HepG2 (cell line): ENCODE measurements around the gene LMX1B. TPM values are rescaled to one million over a fixed set of nuclear protein-coding genes. Genes with fewer than 3 reads are reported as not detected.

Experiments
- ATAC-seq: fragments of 200-7000 bp; cut with Tn5 transposase; 3 replicates; pipeline ENCODE4 v1.9.1; 2020; ENCODE audit warnings: mild to moderate bottlenecking, moderate library complexity
- BruUV-seq: library from RNA; stranded (reverse); fragments of 400-500 nt; replicated peaks from 2 replicates; lab custom pipeline; 2021; lab: Mats Ljungman, UMichigan
- CTCF ChIA-PET: fragments of 300-600 bp; formaldehyde crosslinking; extraction: SDS; loops from one replicate; lab custom pipeline; 2021; ENCODE audit warnings: low total read pairs, inconsistent platforms, low intra/inter-chr PET ratio; lab: Yijun Ruan, JAX
- POLR2A ChIA-PET: fragments of 350-600 bp; sonication (Branson Sonifier 250); formaldehyde crosslinking; loops from one replicate; lab custom pipeline; 2020; ENCODE audit warnings: antibody characterized with exemption, inconsistent platforms; lab: Yijun Ruan, JAX
- DNase-seq: peaks from one replicate; pipeline ENCODE4 v3.0.0-alpha.2; 2015; ENCODE audit warnings: low spot score
- FAIRE-seq: peaks from 3 replicates; lab custom pipeline; 2011; peaks lifted over from hg19 to GRCh38; lab: Jason Lieb, UNC
- H2AFZ ChIP-seq: one replicate; pipeline ENCODE4 v1.6.1; 2011; ENCODE audit warnings: low read length, inconsistent platforms
- H3K27ac ChIP-seq: fragments of 300-600 bp; 3 replicates; pipeline ENCODE4 v1.8.0; 2011; ENCODE audit warnings: mixed run types, mild to moderate bottlenecking, mixed read lengths, low read length, inconsistent platforms; ENCODE audit not compliant: insufficient read depth; ENCODE audit errors: extremely low read length
- H3K27me3 ChIP-seq, 2 experiments: fragments of 200-600 bp in 1 of 2; 2 replicates in 1 of 2; 3 replicates in 1 of 2; pipeline versions ENCODE4 v1.6.0 to v1.8.0; 2011; ENCODE audit warnings: low read length in 2 of 2, mild to moderate bottlenecking in 2 of 2, moderate library complexity in 2 of 2, inconsistent platforms in 1 of 2; ENCODE audit not compliant: insufficient read depth in 2 of 2, control insufficient read depth in 1 of 2
- H3K36me3 ChIP-seq, 2 experiments: fragments of 200-600 bp in 1 of 2; replicated peaks in 1 of 2; 2 replicates in 1 of 2; 3 replicates in 1 of 2; pipeline versions ENCODE4 v1.5.1 to v1.8.0; 2011; ENCODE audit warnings: low read length in 2 of 2, inconsistent platforms in 1 of 2; ENCODE audit not compliant: insufficient read depth in 2 of 2, control insufficient read depth in 1 of 2
- H3K4me1 ChIP-seq: 2 replicates; pipeline ENCODE4 v1.5.1; 2012; ENCODE audit warnings: low read length, inconsistent platforms; ENCODE audit not compliant: insufficient read depth
- H3K4me2 ChIP-seq: 2 replicates; pipeline ENCODE4 v1.6.0; 2011; ENCODE audit warnings: low read depth, low read length, inconsistent platforms
- H3K4me3 ChIP-seq, 3 experiments: fragments of 200-600 bp in 1 of 3; sonication (generic), shearing (Covaris generic) in 1 of 3; replicated peaks in 1 of 3; 2 replicates each; pipeline ENCODE4 v1.5.1; 2011 to 2016; ENCODE audit warnings: low read length in 3 of 3, inconsistent platforms in 2 of 3, low read depth in 2 of 3, mild to moderate bottlenecking in 2 of 3, control low read depth in 1 of 3, mixed read lengths in 1 of 3; ENCODE audit not compliant: insufficient read depth in 1 of 3
- H3K79me2 ChIP-seq: one replicate; pipeline ENCODE4 v1.6.1; 2011; ENCODE audit warnings: low read length, inconsistent platforms; ENCODE audit not compliant: insufficient read depth
- H3K9ac ChIP-seq: 2 replicates; pipeline ENCODE4 v1.6.0; 2011; ENCODE audit warnings: mild to moderate bottlenecking, low read depth, low read length, inconsistent platforms; ENCODE audit not compliant: insufficient read depth
- H3K9me3 ChIP-seq: 2 replicates; pipeline ENCODE4 v1.5.1; 2012; ENCODE audit warnings: mild to moderate bottlenecking, low read length
- H4K20me1 ChIP-seq: 2 replicates; pipeline ENCODE4 v1.6.0; 2011; ENCODE audit warnings: inconsistent platforms, mild to moderate bottlenecking, low read length, moderate library complexity; ENCODE audit not compliant: insufficient read depth
- HOXA7 ChIP-seq: sonication (generic); formaldehyde crosslinking; IDR thresholded peaks from 2 replicates; pipeline ENCODE4 v1.8.1; 2022; ENCODE audit warnings: mild to moderate bottlenecking, missing genetic modification reagents, moderate library complexity
- SALL1 ChIP-seq: sonication (generic); formaldehyde crosslinking; IDR thresholded peaks from 2 replicates; pipeline ENCODE4 v1.8.0; 2022; ENCODE audit warnings: mild to moderate bottlenecking, missing genetic modification reagents
- TSC22D2 ChIP-seq: sonication (generic); formaldehyde crosslinking; IDR thresholded peaks from 2 replicates; pipeline ENCODE4 v1.5.1; 2020; ENCODE audit warnings: missing genetic modification reagents, mild to moderate bottlenecking, borderline replicate concordance
- ZNF235 ChIP-seq: sonication (generic); formaldehyde crosslinking; IDR thresholded peaks from 2 replicates; pipeline ENCODE4 v1.8.1; 2023; ENCODE audit warnings: mild to moderate bottlenecking, missing genetic modification reagents, borderline replicate concordance
- ZNF589 ChIP-seq: sonication (generic); formaldehyde crosslinking; conservative IDR thresholded peaks from 2 replicates; pipeline ENCODE4 v1.8.0; 2022; ENCODE audit warnings: mild to moderate bottlenecking, moderate library complexity, missing genetic modification reagents
- WGBS: methylation state at CpG from one replicate; pipeline ENCODE4 v1.1.6; 2017; ENCODE audit warnings: low lambda C conversion rate; 5-methylcytosine and 5-hydroxymethylcytosine counted together
- in situ Hi-C: cut with HindIII; loops from 2 replicates; pipeline ENCODE4 v1.10.0; 2017; ENCODE audit warnings: low pct_unique_long_range_greater_than_20kb; ENCODE audit not compliant: extremely low pct_ligation_motif_present
- intact Hi-C: fragments of 100-400 bp; cut with micrococcal nuclease; formaldehyde crosslinking; loops from one replicate; pipeline ENCODE4 v1.10.0; 2022; ENCODE audit not compliant: unreplicated experiment
- polyA plus RNA-seq, 8 experiments: library from polyadenylated mRNA; depleted of rRNA in 3 of 8; stranded (reverse) in 7 of 8; unstranded in 1 of 8; fragments of >200 nt; fragmentation: Illumina TruSeq in 4 of 8; extraction: Trizol in 4 of 8; gene quantifications; 2 replicates each; pipeline versions ENCODE4 v1.2.1 to v1.2.3, GENCODE V29; 2011 to 2016; ENCODE audit warnings: low read depth in 4 of 8, missing spikeins in 1 of 8, mixed read lengths in 1 of 8; ENCODE audit not compliant: insufficient read depth in 1 of 8
- total RNA-seq, 5 experiments: library from RNA; depleted of rRNA; stranded (reverse); fragments of >200 nt; fragmentation: Illumina TruSeq; extraction: Trizol; gene quantifications; 2 replicates each; pipeline ENCODE4 v1.2.3, GENCODE V29; 2016; ENCODE audit warnings: low read depth in 1 of 5
- TF ChIP-seq, protein P1 (sequence below): sonication (generic); formaldehyde crosslinking; IDR thresholded peaks from 2 replicates; pipeline ENCODE4 v1.4.0; 2020; ENCODE audit warnings: missing genetic modification reagents, mild to moderate bottlenecking, borderline replicate concordance
- TF ChIP-seq, protein P2 (sequence below): sonication (generic); formaldehyde crosslinking; IDR thresholded peaks from 2 replicates; pipeline ENCODE4 v1.5.1; 2020; ENCODE audit warnings: mild to moderate bottlenecking, missing genetic modification reagents, borderline replicate concordance
- TF ChIP-seq, protein P3 (sequence below): IDR thresholded peaks from 2 replicates; pipeline ENCODE4 v1.6.1; 2016; ENCODE audit warnings: mild to moderate bottlenecking, missing biosample characterization, missing genetic modification reagents

Gene LMX1B
- total and polyA plus RNA-seq, 2 of the 13 experiments (the other 11 are each of a cell fraction or from before 2014, with no cell fraction given), result not detected

DNA sequence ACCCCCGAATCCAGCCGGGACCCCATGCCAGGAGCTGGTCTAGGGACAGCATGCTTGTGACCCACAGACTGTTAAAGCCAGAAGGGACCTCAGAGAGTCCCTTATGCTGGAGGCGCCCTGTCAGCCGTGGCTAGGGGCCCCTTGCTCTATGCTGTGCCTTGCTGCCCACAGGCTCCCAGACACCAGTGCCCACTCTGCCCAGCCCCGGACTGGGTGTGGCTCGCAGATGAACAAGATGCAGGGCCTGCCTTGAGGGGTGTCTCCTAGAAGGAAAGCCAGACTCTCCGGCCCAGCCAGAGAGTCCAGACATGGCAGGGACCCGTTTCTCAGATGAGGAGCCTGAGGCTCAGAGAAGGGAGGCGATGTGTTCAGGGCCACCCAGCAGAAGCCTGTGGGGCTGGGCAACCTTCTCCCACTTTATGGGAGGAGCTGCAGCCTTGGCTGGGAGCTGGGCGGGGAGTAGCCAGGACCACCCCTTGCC lies 85.7 kb downstream of the LMX1B start:
- Histone ChIP-seq H3K4me1 (no peaks in the 10 kb centered on the region), H2AFZ (no peak overlapping the region), H3K9me3 (no peaks in the 10 kb centered on the region), H3K9ac (no peak overlapping the region), H4K20me1 (0 out of 2 replicates have a peak, but pooled peaks cover 4% of the 10 kb centered on the region), H3K27ac (no peak overlapping the region), H3K36me3 (no peaks in the 10 kb centered on the region), H3K4me3 (no peak overlapping the region), H3K27me3 (peaks cover 11 to 86% of the 10 kb centered on the region in 2 experiments; a peak in 3 of 5 replicates), H3K4me2 (no peak overlapping the region), H3K79me2 (no peaks in the 10 kb centered on the region)
- no TSS peak for BruUV-seq
- in situ Hi-C loops (no loop called here), intact Hi-C loops (no loop called here)
- 29% methylated on average over 4 of the region's 10 CpGs for WGBS
- no peak for ATAC-seq
- POLR2A ChIA-PET, result no interaction called here
- TF ChIP-seq ZNF235 (CRISPR knock-in tag), result no peak
- no peak for TF ChIP-seq TSC22D2 (CRISPR knock-in tag)
- no peak for TF ChIP-seq ZNF589
- TF ChIP-seq SALL1, result no peak
- no peak for TF ChIP-seq HOXA7 (CRISPR knock-in tag)
- TF ChIP-seq, protein P1, sequence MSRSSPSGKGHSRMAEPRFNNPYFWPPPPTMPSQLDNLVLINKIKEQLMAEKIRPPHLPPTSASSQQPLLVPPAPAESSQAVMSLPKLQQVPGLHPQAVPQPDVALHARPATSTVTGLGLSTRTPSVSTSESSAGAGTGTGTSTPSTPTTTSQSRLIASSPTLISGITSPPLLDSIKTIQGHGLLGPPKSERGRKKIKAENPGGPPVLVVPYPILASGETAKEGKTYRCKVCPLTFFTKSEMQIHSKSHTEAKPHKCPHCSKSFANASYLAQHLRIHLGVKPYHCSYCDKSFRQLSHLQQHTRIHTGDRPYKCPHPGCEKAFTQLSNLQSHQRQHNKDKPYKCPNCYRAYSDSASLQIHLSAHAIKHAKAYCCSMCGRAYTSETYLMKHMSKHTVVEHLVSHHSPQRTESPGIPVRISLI (CRISPR knock-in tag), result no peak
- TF ChIP-seq, protein P2, sequence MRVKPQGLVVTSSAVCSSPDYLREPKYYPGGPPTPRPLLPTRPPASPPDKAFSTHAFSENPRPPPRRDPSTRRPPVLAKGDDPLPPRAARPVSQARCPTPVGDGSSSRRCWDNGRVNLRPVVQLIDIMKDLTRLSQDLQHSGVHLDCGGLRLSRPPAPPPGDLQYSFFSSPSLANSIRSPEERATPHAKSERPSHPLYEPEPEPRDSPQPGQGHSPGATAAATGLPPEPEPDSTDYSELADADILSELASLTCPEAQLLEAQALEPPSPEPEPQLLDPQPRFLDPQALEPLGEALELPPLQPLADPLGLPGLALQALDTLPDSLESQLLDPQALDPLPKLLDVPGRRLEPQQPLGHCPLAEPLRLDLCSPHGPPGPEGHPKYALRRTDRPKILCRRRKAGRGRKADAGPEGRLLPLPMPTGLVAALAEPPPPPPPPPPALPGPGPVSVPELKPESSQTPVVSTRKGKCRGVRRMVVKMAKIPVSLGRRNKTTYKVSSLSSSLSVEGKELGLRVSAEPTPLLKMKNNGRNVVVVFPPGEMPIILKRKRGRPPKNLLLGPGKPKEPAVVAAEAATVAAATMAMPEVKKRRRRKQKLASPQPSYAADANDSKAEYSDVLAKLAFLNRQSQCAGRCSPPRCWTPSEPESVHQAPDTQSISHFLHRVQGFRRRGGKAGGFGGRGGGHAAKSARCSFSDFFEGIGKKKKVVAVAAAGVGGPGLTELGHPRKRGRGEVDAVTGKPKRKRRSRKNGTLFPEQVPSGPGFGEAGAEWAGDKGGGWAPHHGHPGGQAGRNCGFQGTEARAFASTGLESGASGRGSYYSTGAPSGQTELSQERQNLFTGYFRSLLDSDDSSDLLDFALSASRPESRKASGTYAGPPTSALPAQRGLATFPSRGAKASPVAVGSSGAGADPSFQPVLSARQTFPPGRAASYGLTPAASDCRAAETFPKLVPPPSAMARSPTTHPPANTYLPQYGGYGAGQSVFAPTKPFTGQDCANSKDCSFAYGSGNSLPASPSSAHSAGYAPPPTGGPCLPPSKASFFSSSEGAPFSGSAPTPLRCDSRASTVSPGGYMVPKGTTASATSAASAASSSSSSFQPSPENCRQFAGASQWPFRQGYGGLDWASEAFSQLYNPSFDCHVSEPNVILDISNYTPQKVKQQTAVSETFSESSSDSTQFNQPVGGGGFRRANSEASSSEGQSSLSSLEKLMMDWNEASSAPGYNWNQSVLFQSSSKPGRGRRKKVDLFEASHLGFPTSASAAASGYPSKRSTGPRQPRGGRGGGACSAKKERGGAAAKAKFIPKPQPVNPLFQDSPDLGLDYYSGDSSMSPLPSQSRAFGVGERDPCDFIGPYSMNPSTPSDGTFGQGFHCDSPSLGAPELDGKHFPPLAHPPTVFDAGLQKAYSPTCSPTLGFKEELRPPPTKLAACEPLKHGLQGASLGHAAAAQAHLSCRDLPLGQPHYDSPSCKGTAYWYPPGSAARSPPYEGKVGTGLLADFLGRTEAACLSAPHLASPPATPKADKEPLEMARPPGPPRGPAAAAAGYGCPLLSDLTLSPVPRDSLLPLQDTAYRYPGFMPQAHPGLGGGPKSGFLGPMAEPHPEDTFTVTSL (CRISPR knock-in tag), result no peak
- TF ChIP-seq, protein P3, sequence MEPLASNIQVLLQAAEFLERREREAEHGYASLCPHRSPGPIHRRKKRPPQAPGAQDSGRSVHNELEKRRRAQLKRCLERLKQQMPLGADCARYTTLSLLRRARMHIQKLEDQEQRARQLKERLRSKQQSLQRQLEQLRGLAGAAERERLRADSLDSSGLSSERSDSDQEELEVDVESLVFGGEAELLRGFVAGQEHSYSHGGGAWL (CRISPR knock-in tag), result no peak
- CTCF ChIA-PET, result no interaction called here
- no peak for DNase-seq
- no peak for FAIRE-seq
